Esophagus squamous epithelium (tissue), 4 donors: Measurements from ENCODE around the gene AOPEP.

Experiments
- CTCF ChIP-seq, 6 experiments: fragments of 450-650 bp in 4 of 6; fragments of 200-600 bp in 2 of 6; sonication (generic) in 2 of 6; IDR thresholded peaks; one replicate each; pipeline ENCODE4 v1.5.1; 2016 to 2019; ENCODE audit warnings: antibody characterized with exemption in 6 of 6, mild to moderate bottlenecking in 4 of 6, moderate library complexity in 4 of 6
- POLR2A ChIP-seq, 4 donors: fragments of 450-650 bp; IDR thresholded peaks; one replicate each; pipeline ENCODE4 v1.6.1; 2017; ENCODE audit warnings: antibody characterized with exemption in 4 of 4, mild to moderate bottlenecking in 4 of 4, moderate library complexity in 3 of 4

- TF ChIP-seq POLR2A (IDR thresholded peaks at IDR 0.05): no peak
- TF ChIP-seq CTCF (IDR thresholded peaks at IDR 0.05): no peak
These were observed 10.3 kb downstream of the AOPEP start for GRCh38 chr9:94736759-94737158.
